Liver (tissue), 2 donors: ENCODE measurements around the gene PTPRN2.

Experiments
- MAX ChIP-seq: IDR thresholded peaks from 2 replicates; pipeline ENCODE4 v1.6.1; 2016; ENCODE audit warnings: antibody characterized with exemption
- REST ChIP-seq: IDR thresholded peaks from 2 replicates; pipeline ENCODE4 v1.6.1; 2016; ENCODE audit warnings: antibody characterized with exemption, mild to moderate bottlenecking
- YY1 ChIP-seq: IDR thresholded peaks from 2 replicates; pipeline ENCODE4 v1.6.1; 2016; ENCODE audit warnings: antibody characterized with exemption, mild to moderate bottlenecking
- TF ChIP-seq, protein P1 (sequence below): fragments of 150-350 bp; IDR thresholded peaks from 2 replicates; pipeline ENCODE4 v1.5.1; 2017; ENCODE audit warnings: improper control_type of control experiment, low read depth, low read length; ENCODE audit not compliant: missing input control
- donor health status: healthy.

- no peak for TF ChIP-seq YY1
- no peak for TF ChIP-seq MAX
- TF ChIP-seq, protein P1, sequence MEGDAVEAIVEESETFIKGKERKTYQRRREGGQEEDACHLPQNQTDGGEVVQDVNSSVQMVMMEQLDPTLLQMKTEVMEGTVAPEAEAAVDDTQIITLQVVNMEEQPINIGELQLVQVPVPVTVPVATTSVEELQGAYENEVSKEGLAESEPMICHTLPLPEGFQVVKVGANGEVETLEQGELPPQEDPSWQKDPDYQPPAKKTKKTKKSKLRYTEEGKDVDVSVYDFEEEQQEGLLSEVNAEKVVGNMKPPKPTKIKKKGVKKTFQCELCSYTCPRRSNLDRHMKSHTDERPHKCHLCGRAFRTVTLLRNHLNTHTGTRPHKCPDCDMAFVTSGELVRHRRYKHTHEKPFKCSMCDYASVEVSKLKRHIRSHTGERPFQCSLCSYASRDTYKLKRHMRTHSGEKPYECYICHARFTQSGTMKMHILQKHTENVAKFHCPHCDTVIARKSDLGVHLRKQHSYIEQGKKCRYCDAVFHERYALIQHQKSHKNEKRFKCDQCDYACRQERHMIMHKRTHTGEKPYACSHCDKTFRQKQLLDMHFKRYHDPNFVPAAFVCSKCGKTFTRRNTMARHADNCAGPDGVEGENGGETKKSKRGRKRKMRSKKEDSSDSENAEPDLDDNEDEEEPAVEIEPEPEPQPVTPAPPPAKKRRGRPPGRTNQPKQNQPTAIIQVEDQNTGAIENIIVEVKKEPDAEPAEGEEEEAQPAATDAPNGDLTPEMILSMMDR, result no peak
- TF ChIP-seq REST, result no peak
Observed at GRCh38 chr7:158606671-158607424, 19.2 kb upstream of the PTPRN2 start.
